Gastrocnemius medialis (tissue), 4 donors: Measurements from ENCODE around the gene PRKN.

Source experiments
- POLR2A ChIP-seq, 2 donors: fragments of 450-650 bp; IDR thresholded peaks; one replicate each; pipeline ENCODE4 v1.6.1; 2017; ENCODE audit warnings: antibody characterized with exemption in 2 of 2, mild to moderate bottlenecking in 2 of 2, moderate library complexity in 2 of 2
- TF ChIP-seq, protein P1 (sequence below), 5 experiments: fragments of 450-650 bp in 3 of 5; fragments of 200-600 bp in 2 of 5; sonication (generic) in 2 of 5; IDR thresholded peaks in 4 of 5; conservative IDR thresholded peaks in 1 of 5; 1 replicate in 4 of 5; 2 replicates in 1 of 5; pipeline ENCODE4 v1.5.1; 2016 to 2019; ENCODE audit warnings: antibody characterized with exemption in 5 of 5, mild to moderate bottlenecking in 3 of 5, moderate library complexity in 3 of 5

DNA sequence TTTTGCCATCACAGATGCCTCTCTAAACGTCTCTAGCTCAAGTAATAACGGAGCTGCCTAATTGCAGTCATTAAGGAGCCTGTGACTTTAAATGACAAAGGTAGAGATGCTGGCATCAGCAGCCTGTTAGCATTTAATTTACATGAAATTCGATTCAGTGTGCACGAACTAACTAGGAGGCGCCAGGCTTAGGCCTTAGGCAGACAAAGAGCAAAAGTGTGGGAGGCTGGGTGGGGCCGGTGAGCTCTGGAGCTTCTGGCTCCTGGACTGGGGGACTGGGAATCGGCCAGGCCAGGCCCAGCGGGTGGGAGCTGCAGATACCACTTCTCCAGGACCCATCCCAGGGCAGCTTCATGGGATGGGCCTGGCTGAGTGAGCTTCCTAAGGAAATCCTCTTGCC, 1283.7 kb downstream of the PRKN start:
- TF ChIP-seq, protein P1, sequence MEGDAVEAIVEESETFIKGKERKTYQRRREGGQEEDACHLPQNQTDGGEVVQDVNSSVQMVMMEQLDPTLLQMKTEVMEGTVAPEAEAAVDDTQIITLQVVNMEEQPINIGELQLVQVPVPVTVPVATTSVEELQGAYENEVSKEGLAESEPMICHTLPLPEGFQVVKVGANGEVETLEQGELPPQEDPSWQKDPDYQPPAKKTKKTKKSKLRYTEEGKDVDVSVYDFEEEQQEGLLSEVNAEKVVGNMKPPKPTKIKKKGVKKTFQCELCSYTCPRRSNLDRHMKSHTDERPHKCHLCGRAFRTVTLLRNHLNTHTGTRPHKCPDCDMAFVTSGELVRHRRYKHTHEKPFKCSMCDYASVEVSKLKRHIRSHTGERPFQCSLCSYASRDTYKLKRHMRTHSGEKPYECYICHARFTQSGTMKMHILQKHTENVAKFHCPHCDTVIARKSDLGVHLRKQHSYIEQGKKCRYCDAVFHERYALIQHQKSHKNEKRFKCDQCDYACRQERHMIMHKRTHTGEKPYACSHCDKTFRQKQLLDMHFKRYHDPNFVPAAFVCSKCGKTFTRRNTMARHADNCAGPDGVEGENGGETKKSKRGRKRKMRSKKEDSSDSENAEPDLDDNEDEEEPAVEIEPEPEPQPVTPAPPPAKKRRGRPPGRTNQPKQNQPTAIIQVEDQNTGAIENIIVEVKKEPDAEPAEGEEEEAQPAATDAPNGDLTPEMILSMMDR (IDR thresholded peaks at IDR 0.05 in 4 of 5, conservative IDR thresholded peaks at IDR 0.05 in 1 of 5): no peak
- TF ChIP-seq POLR2A (IDR thresholded peaks at IDR 0.05): no peak
